ENCODE measurements around the gene MED16.

Gene MED16, protein sequence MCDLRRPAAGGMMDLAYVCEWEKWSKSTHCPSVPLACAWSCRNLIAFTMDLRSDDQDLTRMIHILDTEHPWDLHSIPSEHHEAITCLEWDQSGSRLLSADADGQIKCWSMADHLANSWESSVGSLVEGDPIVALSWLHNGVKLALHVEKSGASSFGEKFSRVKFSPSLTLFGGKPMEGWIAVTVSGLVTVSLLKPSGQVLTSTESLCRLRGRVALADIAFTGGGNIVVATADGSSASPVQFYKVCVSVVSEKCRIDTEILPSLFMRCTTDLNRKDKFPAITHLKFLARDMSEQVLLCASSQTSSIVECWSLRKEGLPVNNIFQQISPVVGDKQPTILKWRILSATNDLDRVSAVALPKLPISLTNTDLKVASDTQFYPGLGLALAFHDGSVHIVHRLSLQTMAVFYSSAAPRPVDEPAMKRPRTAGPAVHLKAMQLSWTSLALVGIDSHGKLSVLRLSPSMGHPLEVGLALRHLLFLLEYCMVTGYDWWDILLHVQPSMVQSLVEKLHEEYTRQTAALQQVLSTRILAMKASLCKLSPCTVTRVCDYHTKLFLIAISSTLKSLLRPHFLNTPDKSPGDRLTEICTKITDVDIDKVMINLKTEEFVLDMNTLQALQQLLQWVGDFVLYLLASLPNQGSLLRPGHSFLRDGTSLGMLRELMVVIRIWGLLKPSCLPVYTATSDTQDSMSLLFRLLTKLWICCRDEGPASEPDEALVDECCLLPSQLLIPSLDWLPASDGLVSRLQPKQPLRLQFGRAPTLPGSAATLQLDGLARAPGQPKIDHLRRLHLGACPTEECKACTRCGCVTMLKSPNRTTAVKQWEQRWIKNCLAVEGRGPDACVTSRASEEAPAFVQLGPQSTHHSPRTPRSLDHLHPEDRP

DNA sequence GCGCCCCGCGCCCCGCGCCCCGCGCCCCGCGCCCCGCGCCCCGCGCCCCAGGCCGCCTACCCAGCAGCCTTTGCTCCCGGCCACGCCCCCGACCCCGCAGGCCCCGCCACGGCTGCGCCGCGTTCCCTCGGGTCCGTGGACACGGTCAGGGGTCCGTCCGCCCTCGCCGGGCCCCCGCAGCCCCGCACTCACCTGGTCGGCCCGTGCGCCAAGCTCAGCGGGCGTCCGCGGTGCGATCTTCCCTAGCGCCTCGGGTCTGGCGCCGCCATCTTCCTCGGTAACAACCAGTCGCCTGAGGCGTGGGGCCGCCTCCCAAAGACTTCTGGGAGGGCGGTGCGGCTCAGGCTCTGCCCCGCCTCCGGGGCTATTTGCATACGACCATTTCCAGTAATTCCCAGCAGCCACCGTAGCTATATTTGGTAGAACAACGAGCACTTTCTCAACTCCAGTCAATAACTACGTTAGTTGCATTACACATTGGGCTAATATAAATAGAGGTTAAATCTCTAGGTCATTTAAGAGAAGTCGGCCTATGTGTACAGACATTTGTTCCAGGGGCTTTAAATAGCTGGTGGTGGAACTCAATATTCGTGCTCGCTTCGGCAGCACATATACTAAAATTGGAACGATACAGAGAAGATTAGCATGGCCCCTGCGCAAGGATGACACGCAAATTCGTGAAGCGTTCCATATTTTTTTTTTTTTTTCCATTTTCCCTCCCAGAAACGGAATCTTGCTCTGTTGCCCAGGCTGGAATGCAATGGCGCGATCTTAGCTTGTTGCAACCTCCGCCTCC, at the start of gene MED16, which contains the start of gene RNU6-9:
MED16 (minus strand) TSS at position 294 of the 796 bp plus-strand sequence. CDS start 2,056 bp downstream, outside the sequence.
RNU6-9 (plus strand) TSS at position 591 of the 796 bp plus-strand sequence.
- peak; percentile 74 to 83 for DNase-seq (ENCODE audit: low read depth in 2 of 2)

- no peak for DNase-seq (ENCODE audit: low read depth in 2 of 2)
Observed at GRCh38 chr19:942133-942645, 49.2 kb upstream of the MED16 start.

DNA sequence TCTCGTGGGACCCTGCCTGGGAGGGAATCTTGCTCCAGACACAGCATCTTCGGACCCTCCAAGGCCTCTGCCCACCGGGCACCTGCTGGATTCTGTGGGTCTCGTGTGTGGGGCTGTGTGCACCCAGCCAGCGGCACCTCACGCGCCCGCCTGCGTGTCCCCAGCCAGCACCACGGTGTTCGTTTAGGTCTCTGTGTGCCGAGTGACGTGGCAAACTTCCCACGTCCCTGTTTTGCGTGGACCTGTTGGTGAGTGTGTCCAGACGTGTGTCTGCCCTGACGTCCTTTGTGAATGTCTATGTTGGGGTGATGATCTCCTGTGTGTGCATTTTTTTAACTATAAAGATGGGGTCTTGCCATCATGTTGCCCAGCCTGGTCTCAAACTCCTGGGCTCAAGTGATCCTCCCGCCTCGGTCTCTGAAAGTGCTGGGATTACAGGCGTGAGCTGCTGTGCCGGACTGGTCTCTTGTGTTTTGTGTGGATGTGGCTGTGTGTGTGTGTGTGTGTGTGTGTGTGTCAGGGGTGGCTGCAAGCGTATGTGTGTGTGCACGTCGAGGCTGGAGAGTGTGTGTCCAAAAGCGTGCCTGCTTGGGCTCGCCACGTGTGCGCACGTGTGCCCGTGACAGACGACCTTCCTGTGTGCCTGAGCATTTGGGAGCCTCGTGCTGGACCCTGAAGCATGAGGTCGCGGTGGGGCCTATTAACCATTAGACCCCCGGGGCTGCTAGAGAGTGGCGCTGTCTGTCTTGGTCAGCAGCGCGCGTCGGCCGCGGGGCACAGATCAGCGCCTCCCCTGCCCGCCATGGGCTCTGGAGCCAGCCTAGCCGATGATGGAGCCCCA, 48.5 kb upstream of the MED16 start:
- DNase-seq (ENCODE audit: low read depth in 2 of 2): no peak

- peak in 1 of 2 experiments; percentile 56 for DNase-seq (ENCODE audit: low read depth in 2 of 2)
Observed at GRCh38 chr19:940591-941291, 47.8 kb upstream of the MED16 start.

DNA sequence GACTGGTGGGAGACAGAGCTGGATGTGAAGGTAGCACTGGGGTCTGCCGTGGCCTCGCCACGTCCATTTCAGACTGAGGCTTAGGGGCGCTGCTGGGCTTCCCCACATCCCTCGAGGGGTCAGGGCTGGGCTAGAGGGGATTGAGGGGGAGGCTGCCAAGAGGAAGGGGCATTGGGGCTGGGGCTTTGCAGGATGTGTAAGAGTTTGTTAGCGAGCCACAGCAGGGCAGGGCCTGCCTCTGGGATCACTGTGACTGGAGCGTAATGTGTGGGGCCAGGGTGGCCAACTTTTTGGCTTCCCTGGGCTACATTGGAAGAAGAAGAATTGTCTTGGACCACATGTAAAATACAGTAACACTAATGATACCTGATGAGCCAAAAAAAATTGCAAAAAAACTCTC, 46.9 kb upstream of the MED16 start:
- DNase-seq (ENCODE audit: low read depth in 2 of 2): no peak

- DNase-seq (ENCODE audit: low read depth in 2 of 2): no peak
Observed at GRCh38 chr19:939439-939838, 46.5 kb upstream of the MED16 start.

- DNase-seq (ENCODE audit: low read depth in 2 of 2): no peak
Observed at GRCh38 chr19:938233-938923, 45.4 kb upstream of the MED16 start.

GRCh38 chr19:937259-937694, 44.3 kb upstream of the MED16 start:
- DNase-seq (ENCODE audit: low read depth in 2 of 2): no peak

- no peak for DNase-seq (ENCODE audit: low read depth in 2 of 2)
Observed at GRCh38 chr19:936175-936546, 43.2 kb upstream of the MED16 start.

GRCh38 chr19:934865-935479, 42.0 kb upstream of the MED16 start:
- DNase-seq (ENCODE audit: low read depth in 2 of 2): no peak

DNA sequence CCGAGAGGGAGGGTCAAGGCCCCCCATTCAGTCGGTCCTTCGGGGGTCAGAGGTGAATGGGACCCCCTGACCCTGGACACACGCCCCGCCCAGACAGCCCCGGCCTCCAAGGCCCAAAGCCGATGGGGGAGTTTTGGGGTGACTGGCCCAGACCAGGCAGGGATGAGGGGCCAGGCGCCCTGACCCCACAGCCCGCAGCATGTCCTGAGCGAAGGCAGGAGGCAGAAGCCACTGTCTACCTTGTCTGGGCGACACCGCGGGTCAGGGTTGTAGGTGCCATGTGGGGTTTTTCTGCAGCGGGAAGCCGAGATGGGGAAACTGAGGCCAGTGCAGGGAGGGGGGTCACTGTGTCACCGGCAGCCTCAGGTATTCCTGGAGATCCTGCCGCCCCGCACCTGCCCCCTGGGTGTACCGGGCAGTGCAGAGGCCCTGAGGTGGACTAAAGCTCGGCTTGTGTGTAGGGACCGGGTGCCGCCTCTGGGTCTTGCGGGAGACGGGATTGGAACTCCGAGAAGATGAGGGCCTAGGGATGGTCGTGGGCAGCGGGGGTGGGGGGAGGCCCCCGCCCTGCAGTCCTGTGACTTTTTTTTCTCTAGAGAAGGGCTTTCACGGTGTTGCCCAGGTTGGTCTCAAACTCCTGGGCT, 41.3 kb upstream of the MED16 start:
- DNase-seq (ENCODE audit: low read depth in 2 of 2): no peak

- DNase-seq (ENCODE audit: low read depth in 2 of 2): no peak
Observed at GRCh38 chr19:933553-933882, 40.5 kb upstream of the MED16 start.

DNA sequence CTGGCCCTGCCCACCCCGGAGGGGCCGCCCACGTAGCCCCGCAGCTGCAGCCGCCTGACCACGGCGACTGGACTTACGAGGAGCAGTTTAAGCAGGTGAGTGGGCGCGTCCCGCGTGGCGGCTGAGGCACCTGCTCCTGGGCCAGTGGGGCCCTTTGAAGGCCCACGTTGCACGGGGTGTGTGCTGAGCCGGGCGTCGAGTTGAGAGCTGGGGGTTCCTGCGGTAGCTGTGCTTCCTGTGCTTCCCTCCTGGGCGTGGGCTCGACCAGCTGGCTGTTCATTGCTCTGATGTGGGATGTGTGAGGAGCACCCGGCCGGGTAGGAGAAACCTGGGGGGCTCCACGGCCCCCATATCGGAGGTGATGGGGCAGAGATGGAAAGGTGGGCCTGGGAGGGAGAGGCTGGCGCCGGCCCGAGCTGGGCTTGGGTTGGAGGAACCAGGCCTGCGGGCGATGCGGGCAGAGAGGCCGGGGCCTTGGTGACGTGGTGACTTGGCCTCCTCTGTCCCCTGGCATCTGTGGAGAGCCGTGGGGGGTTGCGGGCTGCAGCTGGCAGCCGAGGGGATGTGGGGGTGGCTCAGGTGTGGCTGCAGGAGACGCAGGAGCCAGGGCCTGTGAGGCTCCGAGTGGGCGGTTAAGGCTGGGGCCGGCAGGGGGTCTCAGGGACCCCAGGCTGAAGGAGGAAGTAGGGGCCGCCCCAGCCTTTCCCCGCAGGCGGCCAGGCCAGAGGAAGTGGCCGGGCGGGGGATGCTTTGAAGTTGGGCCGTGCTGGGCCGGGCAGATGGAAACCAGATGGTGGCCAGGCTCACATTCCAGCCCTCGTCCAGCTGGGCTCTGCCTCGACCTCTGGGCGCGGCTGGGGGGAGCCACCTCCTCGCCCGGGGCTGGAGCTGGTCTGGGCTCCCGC, 39.9 kb upstream of the MED16 start:
- DNase-seq (ENCODE audit: low read depth in 2 of 2): no peak

DNA sequence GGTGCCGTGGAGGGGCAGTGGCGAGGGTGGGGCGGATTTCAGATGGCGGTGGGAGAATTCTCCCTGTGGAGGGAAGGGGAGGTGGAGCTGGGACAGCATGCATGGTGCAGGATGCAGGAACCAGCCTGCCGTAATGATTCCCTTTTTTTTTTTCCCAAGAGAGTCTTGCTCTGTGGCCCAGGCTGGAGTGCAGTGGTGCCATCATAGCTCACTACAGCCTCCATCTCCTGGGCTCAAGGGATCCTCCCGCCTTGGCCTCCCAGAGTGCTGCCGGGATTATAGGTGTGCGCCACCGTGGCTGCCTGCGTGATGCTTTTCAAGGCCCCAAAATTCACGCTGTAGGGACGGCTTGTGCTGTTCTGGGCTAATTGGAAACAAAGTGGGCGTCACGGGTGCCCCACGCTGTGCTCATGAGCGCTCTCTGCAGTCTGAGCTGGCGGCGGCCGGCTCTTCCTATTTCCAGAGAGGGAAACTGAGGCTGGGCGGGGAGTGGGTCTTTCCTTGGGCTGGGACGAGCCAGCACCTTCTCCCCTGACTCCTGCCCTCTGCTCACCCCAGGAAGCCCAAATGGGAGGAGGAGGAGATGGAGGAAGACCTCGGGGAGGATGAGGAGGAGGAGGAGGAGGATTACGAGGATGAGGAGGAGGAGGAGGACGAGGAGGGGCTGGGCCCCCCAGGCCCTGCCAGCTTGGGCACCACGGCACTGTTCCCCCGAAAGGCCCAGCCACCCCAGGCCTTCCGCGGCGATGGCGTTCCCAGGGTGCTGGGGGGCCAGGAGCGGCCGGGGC, 39.1 kb upstream of the MED16 start:
- no peak for DNase-seq (ENCODE audit: low read depth in 2 of 2)

DNA sequence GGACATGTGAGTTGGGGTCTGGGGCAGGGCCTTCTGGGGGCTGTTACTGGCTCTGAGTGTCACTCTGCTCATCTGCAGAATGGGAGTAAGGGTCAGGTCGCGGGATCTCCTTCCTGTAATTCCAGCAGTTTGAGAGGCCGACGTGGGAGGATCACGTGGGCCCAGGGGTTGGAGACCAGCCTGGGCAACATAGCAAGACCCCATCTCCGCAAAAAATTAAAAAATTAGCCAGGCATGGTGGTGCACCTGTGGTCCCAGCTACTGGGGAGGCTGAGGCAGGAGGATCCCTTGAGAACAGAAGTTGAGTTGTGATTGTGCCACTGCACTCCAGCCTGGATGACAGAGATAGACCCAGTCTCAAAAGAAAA, 36.9 kb upstream of the MED16 start:
- no peak for DNase-seq (ENCODE audit: low read depth in 2 of 2)

DNA sequence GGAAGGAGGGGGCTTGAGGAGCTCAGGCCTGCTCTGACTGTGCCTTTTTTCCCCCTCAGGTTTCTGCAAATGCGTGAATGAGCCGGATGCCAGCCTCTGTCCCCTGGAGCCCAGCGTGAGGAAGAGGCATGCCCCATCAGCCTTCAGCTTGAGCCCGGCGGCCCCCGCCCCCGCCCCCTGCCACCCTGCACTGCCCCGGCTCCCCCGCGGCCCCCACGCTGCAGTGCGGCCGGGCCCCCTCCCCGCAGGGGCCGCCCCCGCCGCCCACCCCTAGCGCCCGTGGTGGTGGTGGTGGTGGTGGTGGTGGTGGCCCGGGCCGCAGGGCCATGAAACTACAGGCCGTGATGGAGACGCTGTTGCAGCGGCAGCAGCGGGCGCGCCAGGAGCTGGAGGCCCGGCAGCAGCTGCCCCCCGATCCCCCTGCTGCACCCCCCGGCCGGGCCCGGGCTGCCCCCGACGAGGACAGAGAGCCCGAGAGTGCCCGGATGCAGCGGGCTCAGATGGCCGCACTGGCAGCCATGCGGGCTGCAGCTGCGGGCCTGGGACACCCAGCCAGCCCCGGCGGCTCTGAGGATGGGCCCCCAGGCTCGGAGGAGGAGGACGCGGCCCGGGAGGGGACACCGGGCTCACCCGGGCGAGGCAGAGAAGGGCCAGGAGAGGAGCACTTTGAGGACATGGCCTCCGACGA, 36.4 kb upstream of the MED16 start:
- no peak for DNase-seq (ENCODE audit: low read depth in 2 of 2)
